Nephron (organoid): ENCODE measurements around the gene ARL15.
A peak's percentile ranks its signal among the peaks of the same experiment; 100 is the strongest.

ENCODE experiments used
- H3K27ac Mint-ChIP-seq, 3 experiments: 2 replicates each; pipeline ENCODE4 v1.8.0; 2020; ENCODE audit warnings: mixed read lengths in 3 of 3, mild to moderate bottlenecking in 2 of 3, moderate library complexity in 1 of 3
- H3K27me3 Mint-ChIP-seq: 2 replicates; pipeline ENCODE4 v1.8.0; 2021; ENCODE audit warnings: low read depth, mild to moderate bottlenecking, moderate library complexity, mixed read lengths
- H3K36me3 Mint-ChIP-seq: 2 replicates; pipeline ENCODE4 v1.8.0; 2020; ENCODE audit warnings: low read depth, mixed read lengths
- H3K4me1 Mint-ChIP-seq: 2 replicates; pipeline ENCODE4 v1.8.0; 2020; ENCODE audit warnings: mixed read lengths
- H3K4me3 Mint-ChIP-seq, 3 experiments: 2 replicates each; pipeline ENCODE4 v1.8.0; 2020; ENCODE audit warnings: mild to moderate bottlenecking in 3 of 3, mixed read lengths in 3 of 3, moderate library complexity in 2 of 3
- H3K9me3 Mint-ChIP-seq: 2 replicates; pipeline ENCODE4 v1.8.0; 2020; ENCODE audit warnings: mixed read lengths
- TF ChIP-seq, protein P1 (sequence below), 3 experiments: fragments of 200-600 bp; sonication (generic); IDR thresholded peaks; one replicate each; pipeline ENCODE4 v1.5.0; 2021; ENCODE audit warnings: antibody characterized with exemption in 3 of 3; ENCODE audit not compliant: unreplicated experiment in 3 of 3

ARL15 gene

DNA sequence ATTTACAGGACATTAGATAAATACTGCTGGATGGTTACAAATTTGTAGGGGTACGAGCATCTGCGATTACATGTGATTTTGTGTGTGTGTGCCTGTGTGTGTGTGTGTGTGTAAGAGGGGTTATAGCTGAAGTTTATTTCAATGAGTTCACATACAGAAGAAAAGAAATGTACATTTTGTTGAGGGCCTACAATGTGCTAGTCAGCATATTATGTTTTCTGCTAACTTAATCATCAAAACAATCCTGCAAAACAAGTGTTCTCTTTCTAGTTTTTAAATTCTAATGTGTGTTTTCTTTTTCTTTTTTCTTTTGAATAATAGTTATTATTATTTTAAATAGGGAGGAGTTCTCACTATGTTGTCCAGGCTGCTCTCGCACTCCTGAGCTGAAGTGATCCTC lies 305.7 kb downstream of the ARL15 start:
- Mint-ChIP-seq H3K4me3 (no peak overlapping the region), H3K27me3 (no peaks in the 10 kb centered on the region), H3K27ac (no peak overlapping the region), H3K4me1 (peaks cover 32% of the 10 kb centered on the region), H3K9me3 (no peaks in the 10 kb centered on the region), H3K36me3 (no peaks in the 10 kb centered on the region)
- TF ChIP-seq, protein P1, sequence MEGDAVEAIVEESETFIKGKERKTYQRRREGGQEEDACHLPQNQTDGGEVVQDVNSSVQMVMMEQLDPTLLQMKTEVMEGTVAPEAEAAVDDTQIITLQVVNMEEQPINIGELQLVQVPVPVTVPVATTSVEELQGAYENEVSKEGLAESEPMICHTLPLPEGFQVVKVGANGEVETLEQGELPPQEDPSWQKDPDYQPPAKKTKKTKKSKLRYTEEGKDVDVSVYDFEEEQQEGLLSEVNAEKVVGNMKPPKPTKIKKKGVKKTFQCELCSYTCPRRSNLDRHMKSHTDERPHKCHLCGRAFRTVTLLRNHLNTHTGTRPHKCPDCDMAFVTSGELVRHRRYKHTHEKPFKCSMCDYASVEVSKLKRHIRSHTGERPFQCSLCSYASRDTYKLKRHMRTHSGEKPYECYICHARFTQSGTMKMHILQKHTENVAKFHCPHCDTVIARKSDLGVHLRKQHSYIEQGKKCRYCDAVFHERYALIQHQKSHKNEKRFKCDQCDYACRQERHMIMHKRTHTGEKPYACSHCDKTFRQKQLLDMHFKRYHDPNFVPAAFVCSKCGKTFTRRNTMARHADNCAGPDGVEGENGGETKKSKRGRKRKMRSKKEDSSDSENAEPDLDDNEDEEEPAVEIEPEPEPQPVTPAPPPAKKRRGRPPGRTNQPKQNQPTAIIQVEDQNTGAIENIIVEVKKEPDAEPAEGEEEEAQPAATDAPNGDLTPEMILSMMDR (IDR thresholded peaks at IDR 0.05; ENCODE audit: unreplicated experiment in 3 of 3), result no peak

- peaks cover 16% of the 10 kb centered on the region for H3K4me1 Mint-ChIP-seq
- TF ChIP-seq, protein P1 (IDR thresholded peaks at IDR 0.05; ENCODE audit: unreplicated experiment in 3 of 3), result no peak
- H3K36me3 Mint-ChIP-seq, result no peaks in the 10 kb centered on the region
- H3K27ac Mint-ChIP-seq, result no peak overlapping the region
- H3K4me3 Mint-ChIP-seq, result no peak overlapping the region
- H3K27me3 Mint-ChIP-seq, result no peaks in the 10 kb centered on the region
- H3K9me3 Mint-ChIP-seq, result no peaks in the 10 kb centered on the region
These were observed 307.6 kb downstream of the ARL15 start for GRCh38 chr5:54002779-54003178.

- TF ChIP-seq, protein P1 (IDR thresholded peaks at IDR 0.05; ENCODE audit: unreplicated experiment in 3 of 3), result no peak
- Mint-ChIP-seq H3K4me1 (peaks cover 15% of the 10 kb centered on the region), H3K36me3 (no peaks in the 10 kb centered on the region), H3K4me3 (no peak overlapping the region), H3K27ac (no peak overlapping the region), H3K9me3 (no peaks in the 10 kb centered on the region), H3K27me3 (no peaks in the 10 kb centered on the region)
These were observed 308.2 kb downstream of the ARL15 start for GRCh38 chr5:54001976-54002775.

GRCh38 chr5:54000011-54000410 lies 310.4 kb downstream of the ARL15 start:
- H3K27ac Mint-ChIP-seq, result peak overlapping the region in 2 of 3 experiments; percentile 13 to 59
- TF ChIP-seq, protein P1 (IDR thresholded peaks at IDR 0.05; ENCODE audit: unreplicated experiment in 3 of 3), result no peak
- no peaks in the 10 kb centered on the region for H3K9me3 Mint-ChIP-seq
- no peaks in the 10 kb centered on the region for H3K27me3 Mint-ChIP-seq
- no peak overlapping the region for H3K4me3 Mint-ChIP-seq
- no peaks in the 10 kb centered on the region for H3K36me3 Mint-ChIP-seq
- H3K4me1 Mint-ChIP-seq, result peaks cover 22% of the 10 kb centered on the region

DNA sequence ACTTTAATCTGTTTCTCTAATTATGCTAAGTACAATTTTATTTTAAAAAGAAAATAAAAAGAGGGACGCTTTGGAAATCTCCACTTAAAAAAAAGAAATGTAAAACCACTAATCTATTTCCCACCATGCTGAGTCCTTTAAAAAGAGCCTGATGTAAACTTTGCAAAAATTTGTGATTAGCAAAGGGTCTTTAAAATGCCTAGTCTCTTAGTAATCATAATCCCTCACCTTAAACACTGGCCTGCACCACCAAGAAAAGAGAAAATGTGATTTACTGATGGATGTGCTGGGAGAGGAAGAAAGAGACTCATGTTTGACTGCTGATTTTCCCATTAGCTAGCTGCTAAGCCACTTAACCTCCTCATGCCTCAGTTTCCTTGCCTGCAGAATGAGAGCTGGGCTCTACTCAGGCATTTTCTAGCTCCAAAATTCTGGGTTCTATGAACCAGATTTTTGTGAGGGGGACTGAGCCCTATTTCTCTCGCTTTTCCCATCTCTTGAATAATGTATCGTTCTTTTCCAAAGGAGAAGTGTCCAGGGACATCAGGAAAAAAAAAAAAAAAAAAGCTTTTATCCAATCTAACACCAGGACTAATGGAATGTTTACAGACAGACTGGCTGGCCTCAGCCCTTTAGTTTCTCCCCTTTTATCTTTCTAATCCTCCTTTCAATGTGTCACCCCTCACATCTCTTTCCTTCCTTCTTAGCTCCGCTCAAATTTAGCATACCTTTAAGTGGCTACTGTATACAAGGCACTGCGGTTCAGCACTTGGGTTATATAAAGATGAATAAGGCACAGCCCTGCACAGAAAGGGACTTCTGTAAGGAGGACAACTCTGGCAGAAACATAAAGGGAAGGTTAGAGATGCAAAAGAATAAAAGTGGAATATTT lies 312.4 kb downstream of the ARL15 start:
- no peak overlapping the region for H3K4me3 Mint-ChIP-seq

More for the DNA sequence above, 312.4 kb downstream of the ARL15 start:
- TF ChIP-seq, protein P1 (IDR thresholded peaks at IDR 0.05; ENCODE audit: unreplicated experiment in 3 of 3), result no peak
- H3K27me3 Mint-ChIP-seq, result no peaks in the 10 kb centered on the region
- peaks cover 22% of the 10 kb centered on the region for H3K4me1 Mint-ChIP-seq
- no peaks in the 10 kb centered on the region for H3K9me3 Mint-ChIP-seq
- H3K36me3 Mint-ChIP-seq, result no peaks in the 10 kb centered on the region
- H3K27ac Mint-ChIP-seq, result no peak overlapping the region
